ENCODE results near the gene TYW1. TPM values are rescaled to one million over a fixed set of nuclear protein-coding genes. Genes with fewer than 3 reads are reported as not detected.

The TYW1 gene
- total and polyA plus RNA-seq, 2 of the 4 experiments (the other 2 are of a cell fraction), result 10.7 to 23.7 TPM

DNA sequence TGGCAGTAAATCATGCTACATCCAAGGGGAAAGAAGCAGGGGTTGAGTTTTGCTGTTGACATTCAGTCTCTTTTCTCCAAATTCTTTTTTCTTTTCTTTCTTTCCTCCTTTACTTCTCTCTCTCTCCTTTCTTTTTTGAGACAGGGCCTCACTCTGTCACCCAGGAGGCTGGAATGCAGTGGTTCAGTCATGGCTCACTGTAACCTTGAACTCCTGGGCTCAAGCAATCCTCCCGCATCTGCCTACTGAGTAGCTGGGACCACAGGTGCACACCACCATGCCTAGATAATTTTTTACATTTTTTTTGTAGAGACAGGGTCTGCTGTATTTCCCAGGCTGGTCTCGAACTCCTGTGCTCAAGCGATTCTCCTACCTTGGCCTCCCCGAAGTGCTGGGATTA lies 36.4 kb upstream of the TYW1 start:
- H3K14ac ChIP-seq (replicated peaks; ENCODE audit: low read depth, low read length), result no peak overlapping the region
- dilution Hi-C loops (cut with HindIII; ENCODE audit: low sequenced_read_pairs, unreplicated experiment) (no loop called here), in situ Hi-C loops (cut with MboI; ENCODE audit: low sequenced_read_pairs) (no loop called here), intact Hi-C loops (cut with micrococcal nuclease) (no loop called here)
- no peak overlapping the region for H4K8ac ChIP-seq (ENCODE audit: low read depth in 2 of 2, low read length in 2 of 2)
- POLR2A ChIA-PET (ENCODE audit: unreplicated experiment), result no interaction called here
- no peak overlapping the region for H3K23ac ChIP-seq (ENCODE audit: low read depth, low read length)
- H3K36me3 ChIP-seq (ENCODE audit: control insufficient read depth, insufficient read depth, low read length), result peaks cover 36% of the 10 kb centered on the region
- H2AK9ac ChIP-seq (replicated peaks; ENCODE audit: low read depth, low read length, poor library complexity), result no peak overlapping the region
- no peak overlapping the region for H2AFZ ChIP-seq (replicated peaks; ENCODE audit: low read length, poor library complexity)
- H2BK20ac ChIP-seq (ENCODE audit: low read depth, low read length), result no peak overlapping the region
- H4K20me1 ChIP-seq (ENCODE audit: insufficient read depth, low read length), result no peaks in the 10 kb centered on the region
- H2BK120ac ChIP-seq (ENCODE audit: low read depth, low read length), result no peak overlapping the region
- no peak overlapping the region for H4K5ac ChIP-seq (ENCODE audit: low read depth, low read length)
- no peak overlapping the region for H3K4me3 ChIP-seq (ENCODE audit: insufficient read depth, low read depth, low read length)
- no peak overlapping the region for H3K4ac ChIP-seq (ENCODE audit: low read depth, low read length)
- no TSS peak for BruUV-seq (replicated peaks)
- no peak for ATAC-seq (ENCODE audit: low read depth)
- no peaks in the 10 kb centered on the region for H3K27me3 ChIP-seq (ENCODE audit: control insufficient read depth, insufficient read depth, low read length)
- DNase-seq, result no peak
- H3K27ac ChIP-seq (ENCODE audit: insufficient read depth, low read length), result no peak overlapping the region
- peaks cover 0 to 19% of the 10 kb centered on the region in 2 experiments; a peak in 3 of 4 replicates for H3K79me1 ChIP-seq (ENCODE audit: low read depth in 1 of 2, low read length in 2 of 2)
- H2AK5ac ChIP-seq (ENCODE audit: low read depth, low read length), result no peak overlapping the region
- H4K91ac ChIP-seq (ENCODE audit: insufficient read depth, low read depth, low read length), result no peak overlapping the region
- no peak overlapping the region for H2BK15ac ChIP-seq (ENCODE audit: low read depth, low read length)
- H3K9me3 ChIP-seq (ENCODE audit: control insufficient read depth, insufficient read depth, low read length), result no peaks in the 10 kb centered on the region
- H3K4me2 ChIP-seq (ENCODE audit: low read depth, low read length), result no peak overlapping the region
- H3K56ac ChIP-seq (ENCODE audit: extremely low read depth, insufficient read depth, low read length), result no peak overlapping the region
- no peaks in the 10 kb centered on the region for H3K4me1 ChIP-seq (ENCODE audit: control insufficient read depth, insufficient read depth, low read length)
- WGBS, 2 experiments (ENCODE audit: extremely low coverage in 2 of 2, insufficient read length in 1 of 2), result 90% methylated on average over 2 of the region's 4 CpGs; no CpG with 5 or more reads in 1 of the 2 experiments
- TF ChIP-seq CHD1 (IDR thresholded peaks at IDR 0.05; ENCODE audit: low read depth, low read length), result no peak
- no peak overlapping the region for H2BK5ac ChIP-seq (ENCODE audit: low read depth, low read length, poor library complexity, severe bottlenecking)
- CTCF ChIA-PET, result no interaction called here
- H3K9ac ChIP-seq (ENCODE audit: low read depth, low read length), result no peak overlapping the region
- no peak overlapping the region for H3K18ac ChIP-seq (ENCODE audit: low read depth, low read length)
- H3K9me1 ChIP-seq (ENCODE audit: insufficient read depth, low read length), result peaks cover 3% of the 10 kb centered on the region; the same call in 1 of the 2 replicates
